NCI-H2107 (cell line): Measurements from ENCODE around the gene CSNK2A1.

ENCODE experiments used
- DNase-seq: peaks from one replicate; lab custom pipeline; 2025; lab: John Stamatoyannopoulos, UW

CSNK2A1 gene

DNA sequence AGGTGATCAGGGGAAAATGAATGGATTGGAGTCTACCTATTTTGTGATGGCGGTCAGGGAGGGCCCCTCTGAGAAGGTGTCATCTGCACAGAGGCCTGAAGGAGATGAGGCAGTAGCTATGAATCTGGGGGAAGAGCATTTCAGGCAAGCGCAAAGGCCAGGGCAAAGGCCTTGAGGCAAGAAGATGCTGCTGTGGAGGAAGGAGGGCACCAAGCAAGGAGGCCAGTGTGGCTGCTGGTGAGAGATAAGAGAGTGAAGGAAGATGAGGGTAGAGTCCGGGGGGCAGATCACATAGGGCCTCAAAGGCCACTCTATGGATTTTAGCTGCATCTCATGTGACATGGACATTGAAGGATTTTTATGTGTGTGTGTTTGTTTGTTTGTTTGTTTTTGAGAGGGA lies 20.6 kb upstream of the CSNK2A1 start:
- DNase-seq, result no peak

DNA sequence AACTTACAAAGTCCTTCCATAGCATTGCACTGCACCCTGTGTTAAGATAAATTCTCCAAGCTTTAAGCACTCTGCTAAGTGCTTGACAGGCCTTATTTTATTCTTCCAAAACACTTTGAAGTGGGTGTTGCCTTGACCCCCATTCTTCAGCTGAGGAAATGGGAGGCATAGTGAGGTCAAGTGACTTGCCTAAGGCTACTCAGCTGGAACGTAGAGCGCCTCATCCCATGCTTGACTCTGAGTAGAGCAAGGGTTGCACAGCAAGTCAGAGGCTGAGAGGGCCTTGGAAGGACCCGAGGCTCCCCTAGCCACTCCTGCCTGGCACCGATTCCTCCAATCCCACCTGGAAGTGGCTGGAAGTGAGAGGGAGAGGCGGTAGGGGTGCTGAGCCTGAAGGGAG lies 19.6 kb upstream of the CSNK2A1 start:
- DNase-seq, result no peak

DNA sequence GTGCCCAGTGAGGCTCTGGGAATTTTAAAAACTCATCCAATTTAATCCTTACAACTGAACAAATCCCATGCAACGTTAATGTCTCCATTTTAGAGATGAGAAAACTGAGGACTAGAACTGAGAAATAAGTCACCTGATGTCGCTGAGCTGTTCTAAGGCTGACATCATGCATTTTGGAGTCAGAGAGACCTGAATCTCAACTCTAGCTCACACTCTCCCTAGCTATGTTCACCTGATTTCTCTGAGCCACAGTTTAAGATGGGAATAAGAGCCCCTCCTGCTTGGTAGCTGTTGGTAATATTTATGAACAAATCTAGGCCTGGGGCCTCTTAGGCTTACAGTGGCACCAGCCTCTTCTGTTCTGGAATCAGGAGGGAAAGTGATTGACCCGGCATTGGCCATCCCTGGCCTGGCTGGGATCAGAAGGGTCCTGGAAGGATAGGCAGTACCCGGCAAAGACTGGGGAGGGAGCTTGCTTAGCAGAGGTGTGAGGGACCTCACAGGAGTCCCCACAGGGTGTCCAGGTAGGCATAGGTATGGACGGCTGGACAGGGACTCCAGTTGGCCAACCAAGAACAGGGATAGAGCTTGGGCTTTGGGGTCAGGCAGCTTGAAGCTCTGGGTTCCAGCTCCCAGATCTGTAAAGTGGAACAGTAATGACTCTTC lies 18.8 kb upstream of the CSNK2A1 start:
- DNase-seq, result no peak

DNA sequence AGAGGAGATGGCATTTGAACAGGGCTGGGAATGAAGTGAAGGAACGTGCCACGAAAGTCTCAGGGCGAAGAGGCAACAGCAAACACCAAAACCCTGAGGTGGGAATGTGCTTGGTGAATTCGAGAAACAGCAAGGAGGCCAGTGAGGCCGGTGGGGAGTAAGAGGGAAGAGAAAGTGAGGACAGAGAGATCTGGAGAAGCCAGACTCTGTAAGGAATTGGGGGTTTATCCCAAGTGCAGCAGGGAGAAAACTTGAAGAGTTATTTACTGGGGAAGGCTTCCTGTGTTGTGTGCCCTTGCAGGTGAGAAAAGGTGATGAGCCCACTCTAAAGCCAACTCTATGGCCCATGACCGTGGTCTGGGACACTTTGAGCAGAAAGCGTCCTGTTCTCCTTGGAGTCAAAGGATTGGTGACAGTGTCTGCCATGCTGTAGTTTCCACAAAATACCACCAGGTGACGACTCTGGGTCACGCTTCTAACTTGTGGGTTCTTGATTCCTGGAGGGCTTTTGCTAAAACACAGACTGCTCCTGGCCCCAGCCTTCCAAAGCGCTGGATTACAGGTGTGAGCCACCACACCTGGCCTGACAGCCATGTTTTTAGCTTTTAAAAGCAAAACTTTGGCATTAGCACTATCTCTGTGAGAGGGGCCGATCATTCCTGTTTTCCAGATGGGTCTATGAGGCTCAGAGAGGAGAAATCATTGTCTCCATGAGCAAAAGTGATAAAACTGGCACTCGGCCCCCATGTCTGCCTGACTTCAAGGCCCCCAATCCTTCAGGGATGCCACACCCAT lies 18.0 kb upstream of the CSNK2A1 start:
- DNase-seq, result no peak

- DNase-seq, result no peak
These were observed 17.1 kb upstream of the CSNK2A1 start for GRCh38 chr20:560680-561079.

- no peak for DNase-seq
These were observed 14.5 kb upstream of the CSNK2A1 start for GRCh38 chr20:558117-558516.

- no peak for DNase-seq
These were observed 13.4 kb upstream of the CSNK2A1 start for GRCh38 chr20:556984-557383.

GRCh38 chr20:555976-556385 lies 12.4 kb upstream of the CSNK2A1 start:
- no peak for DNase-seq

DNA sequence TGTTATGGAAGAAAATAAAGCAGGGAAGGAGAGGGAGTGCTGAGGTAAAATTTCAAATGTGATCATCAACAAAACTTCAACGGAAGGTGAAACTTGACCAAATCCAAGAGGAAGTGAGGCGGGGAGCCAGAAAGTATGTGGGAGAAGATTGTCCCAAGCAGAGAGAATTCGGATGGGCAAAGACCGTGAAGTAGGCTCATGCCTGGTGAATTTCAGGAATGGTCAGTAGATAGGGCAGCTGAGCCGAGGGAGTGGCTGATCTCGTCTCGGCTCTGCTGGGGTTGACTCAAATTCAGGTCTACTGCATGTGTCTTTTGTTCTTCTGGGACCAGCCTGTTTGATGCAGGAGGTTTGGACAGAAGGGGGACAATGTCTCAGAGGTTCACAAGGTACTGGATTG lies 7.0 kb upstream of the CSNK2A1 start:
- no peak for DNase-seq

DNA sequence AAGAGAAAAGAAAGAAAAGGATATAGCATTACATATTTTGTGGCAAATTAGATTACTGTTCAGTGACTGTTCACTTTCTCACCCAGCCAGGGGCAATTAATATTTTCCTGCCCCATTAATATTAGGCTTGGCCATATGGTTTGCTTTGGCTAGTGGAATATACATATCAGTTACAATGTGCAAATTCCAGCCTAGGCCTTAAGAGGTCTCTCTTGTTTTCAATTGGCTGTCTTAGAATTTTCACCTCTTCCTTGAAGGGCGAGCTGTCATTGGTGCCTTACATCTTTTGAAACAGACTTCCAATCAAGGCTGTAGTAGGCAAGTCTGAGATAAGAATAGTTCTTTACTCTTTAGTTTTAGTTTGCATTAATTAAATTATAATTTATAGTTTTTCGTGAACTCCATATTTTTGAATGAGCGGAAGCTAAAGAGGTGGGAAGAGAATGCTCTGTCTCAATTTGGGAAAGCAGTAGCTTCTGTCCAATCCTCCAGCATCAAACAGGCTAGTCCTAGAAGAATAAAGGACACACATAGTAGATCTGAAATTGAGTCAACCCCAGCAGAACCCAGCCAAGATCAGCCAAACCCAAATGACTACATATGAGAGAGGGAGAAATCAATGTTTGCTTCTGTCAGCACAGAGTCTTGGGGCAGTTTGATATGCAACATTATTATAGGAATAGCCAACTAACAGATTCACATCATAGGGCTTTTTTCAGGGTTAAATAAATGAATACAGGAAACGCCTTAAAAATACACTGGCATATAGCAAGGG lies 6.3 kb upstream of the CSNK2A1 start:
- no peak for DNase-seq

- DNase-seq, result no peak
These were observed 5.3 kb upstream of the CSNK2A1 start for GRCh38 chr20:548906-549305.

GRCh38 chr20:547394-547793 lies 3.8 kb upstream of the CSNK2A1 start:
- DNase-seq, result no peak

- no peak for DNase-seq
These were observed 2.8 kb upstream of the CSNK2A1 start for GRCh38 chr20:546353-546752.

GRCh38 chr20:544153-544725 lies 649 bp upstream of the CSNK2A1 start:
- no peak for DNase-seq

- DNase-seq, result no peak
These were observed 717 bp downstream of the CSNK2A1 start for GRCh38 chr20:542777-543368.

DNA sequence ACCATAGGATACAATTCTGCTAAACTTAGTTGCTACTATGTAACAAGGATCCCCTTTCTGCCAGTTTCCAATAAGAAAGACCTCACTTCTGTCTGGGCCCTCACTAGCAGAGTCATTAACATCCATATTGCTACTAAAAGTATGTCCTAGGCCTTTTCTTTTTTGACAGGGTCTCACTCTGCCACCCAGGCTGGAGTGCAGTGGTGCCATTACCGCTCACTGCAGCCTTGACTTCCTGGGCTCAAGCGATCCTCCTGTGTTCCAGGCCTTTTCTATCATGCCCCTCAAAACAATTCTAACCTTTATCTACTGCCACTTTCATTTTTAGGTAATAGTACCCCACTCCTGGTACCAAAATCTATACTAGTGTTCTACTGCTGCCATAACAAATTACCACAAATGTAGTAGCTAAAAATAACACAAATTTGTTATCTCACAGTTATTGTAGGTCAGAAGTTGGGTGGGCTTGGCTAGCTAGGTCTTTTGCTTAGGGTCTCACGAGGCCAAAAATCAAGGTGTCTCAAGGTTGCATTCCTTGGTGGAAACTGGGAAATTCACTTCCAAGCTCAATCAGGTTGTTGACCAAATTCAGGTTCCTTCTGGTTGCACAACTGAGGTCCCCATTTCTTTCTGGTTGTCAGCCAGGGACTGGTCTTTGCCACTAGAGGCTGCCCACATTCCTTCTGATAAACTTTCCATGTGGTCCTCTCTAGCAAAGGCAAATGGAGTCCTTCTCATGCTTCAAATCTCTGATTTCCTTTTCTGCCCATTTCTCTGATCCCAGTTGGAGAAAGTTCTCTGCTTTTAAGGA lies 3.0 kb downstream of the CSNK2A1 start:
- DNase-seq, result no peak

DNA sequence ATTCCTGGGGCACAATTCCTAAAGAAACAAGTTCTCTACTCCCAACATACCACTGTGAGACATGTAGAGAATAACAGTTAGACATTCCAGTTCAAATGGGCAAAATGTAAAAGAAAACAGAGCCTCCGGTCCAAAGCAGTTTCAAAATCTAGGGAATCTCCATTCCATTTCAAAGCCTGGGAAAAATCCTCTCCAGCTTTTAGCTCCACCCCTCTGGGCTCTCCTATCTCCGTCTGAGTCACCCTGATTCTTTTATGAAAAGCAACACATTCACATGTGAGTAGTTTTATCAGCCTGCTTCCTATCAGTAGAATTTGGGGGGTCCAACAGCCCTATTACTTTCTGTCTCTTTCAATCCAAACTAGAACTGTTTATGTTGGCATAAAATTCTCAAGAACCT lies 3.7 kb downstream of the CSNK2A1 start:
- no peak for DNase-seq

DNA sequence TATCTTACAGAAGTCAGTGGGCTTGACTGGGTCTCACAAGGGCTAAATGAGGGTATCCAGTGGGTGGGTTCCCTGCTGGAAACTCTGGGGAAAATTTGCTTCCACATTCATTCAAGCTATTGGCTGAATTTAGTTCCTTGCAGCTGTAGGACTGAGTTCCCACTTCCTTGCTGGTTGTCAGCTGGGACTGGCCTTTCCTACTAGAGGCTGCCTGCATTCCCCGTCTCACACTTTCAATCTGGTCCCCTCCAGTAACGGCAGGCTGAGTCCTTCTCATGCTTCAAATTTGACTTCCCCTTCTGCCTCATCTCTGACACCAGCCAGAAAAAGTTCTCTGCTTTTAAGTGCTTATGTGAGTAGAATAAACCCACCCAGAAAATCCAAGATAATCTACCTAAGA lies 4.4 kb downstream of the CSNK2A1 start:
- no peak for DNase-seq

DNA sequence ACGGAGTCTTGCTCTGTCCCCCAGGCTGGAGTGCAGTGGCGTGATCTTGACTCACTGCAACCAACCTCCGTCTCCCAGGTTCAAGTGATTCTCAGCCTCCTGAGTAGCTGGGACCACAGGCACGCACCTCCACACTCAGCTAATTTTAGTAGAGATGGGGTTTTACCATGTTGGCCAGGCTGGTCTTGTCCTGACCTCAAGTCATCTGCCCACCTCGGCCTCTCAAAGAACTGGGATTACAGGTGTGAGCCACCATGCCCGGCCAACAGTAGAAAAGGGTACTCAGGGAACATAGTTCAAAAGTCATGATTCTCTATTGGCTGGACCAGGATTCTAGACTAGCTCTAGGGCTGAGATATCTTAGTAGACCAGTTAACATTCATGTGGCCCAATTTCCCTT lies 5.6 kb downstream of the CSNK2A1 start:
- no peak for DNase-seq

GRCh38 chr20:536426-537010 lies 7.1 kb downstream of the CSNK2A1 start:
- DNase-seq, result no peak

DNA sequence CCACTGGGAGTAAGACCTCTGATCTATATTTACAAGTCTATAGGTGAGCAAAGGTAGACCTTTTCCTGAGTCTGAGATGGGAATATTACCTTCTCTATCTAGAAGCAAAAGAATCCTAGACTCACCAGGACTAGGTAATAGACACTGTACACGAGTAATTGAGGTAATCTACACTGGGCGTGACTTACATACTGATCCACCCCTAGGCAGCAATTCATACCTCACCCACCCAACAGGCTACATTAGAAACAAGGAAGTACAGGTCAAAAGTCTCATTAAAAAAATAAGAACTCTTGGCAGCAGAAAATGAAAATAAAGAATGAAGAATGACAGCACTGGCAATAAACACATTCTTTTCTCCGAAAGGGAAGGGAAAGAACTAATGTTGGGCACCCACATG lies 7.6 kb downstream of the CSNK2A1 start:
- DNase-seq, result no peak
